DND-41 (cell line): ENCODE results near the gene TCEA2.

Source experiments
- ATAC-seq: fragments of 200-7000 bp; cut with Tn5 transposase; 3 replicates; pipeline ENCODE4 v1.9.1; 2021; ENCODE audit warnings: low read depth; ENCODE audit not compliant: insufficient read depth
- DNase-seq: peaks from one replicate; pipeline ENCODE4 v3.0.0-alpha.2; 2020
- H2AFZ ChIP-seq: 2 replicates; pipeline ENCODE4 v1.6.0; 2012; ENCODE audit warnings: low read depth, low read length
- H3K27ac ChIP-seq: 2 replicates; pipeline ENCODE4 v1.5.1; 2012; ENCODE audit warnings: low read length, inconsistent platforms
- H3K27me3 ChIP-seq: fragments of 200-600 bp; sonication (generic); 2 replicates; pipeline ENCODE4 v1.6.0; 2012; ENCODE audit warnings: low read length, mild to moderate bottlenecking, inconsistent platforms; ENCODE audit not compliant: insufficient read depth, poor library complexity
- H3K36me3 ChIP-seq: 2 replicates; pipeline ENCODE4 v1.5.1; 2012; ENCODE audit warnings: low read length, inconsistent platforms; ENCODE audit not compliant: insufficient read depth
- H3K4me1 ChIP-seq: 2 replicates; pipeline ENCODE4 v1.5.1; 2012; ENCODE audit warnings: mild to moderate bottlenecking, low read length; ENCODE audit not compliant: insufficient read depth
- H3K4me2 ChIP-seq: 2 replicates; pipeline ENCODE4 v1.6.0; 2012; ENCODE audit warnings: mild to moderate bottlenecking, moderate library complexity, low read length, inconsistent platforms; ENCODE audit not compliant: insufficient read depth
- H3K4me3 ChIP-seq, 2 experiments: fragments of 200-600 bp in 1 of 2; shearing (Covaris generic) in 1 of 2; 2 replicates each; pipeline ENCODE4 v1.5.1; 2012 to 2016; ENCODE audit warnings: inconsistent platforms in 2 of 2, low read length in 2 of 2, mild to moderate bottlenecking in 2 of 2, low read depth in 1 of 2, moderate library complexity in 1 of 2
- H3K79me2 ChIP-seq: 2 replicates; pipeline ENCODE4 v1.6.0; 2012; ENCODE audit warnings: low read length, inconsistent platforms; ENCODE audit not compliant: insufficient read depth
- H3K9ac ChIP-seq: 2 replicates; pipeline ENCODE4 v1.6.0; 2012; ENCODE audit warnings: low read depth, mild to moderate bottlenecking, inconsistent platforms, low read length, moderate library complexity
- H3K9me3 ChIP-seq: 2 replicates; pipeline ENCODE4 v1.5.1; 2012; ENCODE audit warnings: low read length, moderate library complexity, mild to moderate bottlenecking, inconsistent platforms; ENCODE audit not compliant: insufficient read depth, severe bottlenecking
- H4K20me1 ChIP-seq: 2 replicates; pipeline ENCODE4 v1.6.0; 2012; ENCODE audit warnings: low read length; ENCODE audit not compliant: insufficient read depth
- CTCF ChIP-seq: IDR thresholded peaks from 2 replicates; pipeline ENCODE4 v1.5.1; 2012; ENCODE audit warnings: borderline replicate concordance, low read length, moderate library complexity, mild to moderate bottlenecking; ENCODE audit not compliant: poor library complexity, severe bottlenecking; ENCODE audit errors: extremely low read depth
- EZH2 ChIP-seq: IDR thresholded peaks from 3 replicates; pipeline ENCODE4 v1.6.1; 2012; ENCODE audit warnings: borderline replicate concordance, low read depth, mild to moderate bottlenecking, moderate library complexity, low read length, inconsistent platforms; ENCODE audit not compliant: severe bottlenecking

The TCEA2 gene

GRCh38 chr20:64044484-64045247 is 18.3 kb upstream of the TCEA2 start:
- DNase-seq (no peak), ATAC-seq (no peak)
- H3K9me3 ChIP-seq, result no peaks in the 10 kb centered on the region
- no peaks in the 10 kb centered on the region for H3K79me2 ChIP-seq
- H3K4me3 ChIP-seq, result no peak overlapping the region
- peaks cover 29% of the 10 kb centered on the region for H3K27me3 ChIP-seq
- H3K9ac ChIP-seq, result no peak overlapping the region
- H2AFZ ChIP-seq, result no peak overlapping the region
- no peak overlapping the region for H3K27ac ChIP-seq
- peaks cover 15% of the 10 kb centered on the region for H3K4me1 ChIP-seq
- H3K36me3 ChIP-seq, result no peaks in the 10 kb centered on the region
- H3K4me2 ChIP-seq, result no peak overlapping the region
- TF ChIP-seq CTCF, result no peak
- TF ChIP-seq EZH2, result no peak
- 0 out of 2 replicates have a peak, but pooled peaks cover 2% of the 10 kb centered on the region for H4K20me1 ChIP-seq

- Histone ChIP-seq H3K4me2 (no peak overlapping the region), H3K27me3 (peaks cover 20% of the 10 kb centered on the region), H3K4me3 (no peak overlapping the region), H3K79me2 (no peaks in the 10 kb centered on the region), H3K9ac (no peak overlapping the region), H2AFZ (no peak overlapping the region), H3K27ac (no peak overlapping the region), H4K20me1 (no peaks in the 10 kb centered on the region), H3K4me1 (peaks cover 15% of the 10 kb centered on the region), H3K9me3 (no peaks in the 10 kb centered on the region), H3K36me3 (no peaks in the 10 kb centered on the region)
- TF ChIP-seq EZH2 (no peak), CTCF (no peak)
- ATAC-seq (no peak), DNase-seq (no peak)
Observed at GRCh38 chr20:64045346-64046011, 17.5 kb upstream of the TCEA2 start.

GRCh38 chr20:64047046-64047389 is 16.0 kb upstream of the TCEA2 start:
- DNase-seq (no peak), ATAC-seq (no peak)
- H3K36me3 ChIP-seq, result no peaks in the 10 kb centered on the region
- no peak overlapping the region for H3K27ac ChIP-seq
- peaks cover 5% of the 10 kb centered on the region for H3K27me3 ChIP-seq
- no peak overlapping the region for H3K4me2 ChIP-seq
- H3K79me2 ChIP-seq, result no peaks in the 10 kb centered on the region
- no peak overlapping the region for H3K9ac ChIP-seq
- H4K20me1 ChIP-seq, result no peaks in the 10 kb centered on the region
- no peak for TF ChIP-seq EZH2
- TF ChIP-seq CTCF, result no peak
- no peak overlapping the region for H3K4me3 ChIP-seq
- H2AFZ ChIP-seq, result no peak overlapping the region
- no peaks in the 10 kb centered on the region for H3K9me3 ChIP-seq
- H3K4me1 ChIP-seq, result peaks cover 5% of the 10 kb centered on the region
